Activated naive CD8-positive, alpha-beta T cell (primary cell): Measurements from ENCODE around the gene KCNT2.

ENCODE experiments used
- H3K27ac Mint-ChIP-seq: one replicate; pipeline ENCODE4 v1.8.0; 2021; ENCODE audit warnings: mixed read lengths
- H3K27me3 Mint-ChIP-seq: one replicate; pipeline ENCODE4 v1.8.0; 2021; ENCODE audit warnings: mixed read lengths
- H3K36me3 Mint-ChIP-seq: one replicate; pipeline ENCODE4 v1.8.0; 2021; ENCODE audit warnings: mixed read lengths
- H3K4me1 Mint-ChIP-seq: one replicate; pipeline ENCODE4 v1.8.0; 2021; ENCODE audit warnings: low read depth, mixed read lengths
- H3K4me3 Mint-ChIP-seq: one replicate; pipeline ENCODE4 v1.8.0; 2021; ENCODE audit warnings: mild to moderate bottlenecking, mixed read lengths
- H3K9me3 Mint-ChIP-seq: one replicate; pipeline ENCODE4 v1.8.0; 2021; ENCODE audit warnings: low read depth, mixed read lengths

The KCNT2 gene

GRCh38 chr1:196461521-196461920 lies 146.7 kb downstream of the KCNT2 start:
- no peaks in the 10 kb centered on the region for H3K36me3 Mint-ChIP-seq
- H3K27ac Mint-ChIP-seq: no peak overlapping the region

GRCh38 chr1:196459383-196459782 lies 148.9 kb downstream of the KCNT2 start:
- Mint-ChIP-seq H3K9me3 (peaks cover 4% of the 10 kb centered on the region), H3K27me3 (no peaks in the 10 kb centered on the region), H3K4me3 (no peak overlapping the region), H3K36me3 (no peaks in the 10 kb centered on the region), H3K27ac (no peak overlapping the region), H3K4me1 (no peaks in the 10 kb centered on the region)

More at GRCh38 chr1:196461521-196461920, 146.7 kb downstream of the KCNT2 start:
- Mint-ChIP-seq H3K4me1 (no peaks in the 10 kb centered on the region), H3K9me3 (no peaks in the 10 kb centered on the region), H3K27me3 (no peaks in the 10 kb centered on the region), H3K4me3 (no peak overlapping the region)

- Mint-ChIP-seq H3K4me3 (no peak overlapping the region), H3K36me3 (no peaks in the 10 kb centered on the region), H3K9me3 (peaks cover 4% of the 10 kb centered on the region), H3K4me1 (no peaks in the 10 kb centered on the region), H3K27me3 (no peaks in the 10 kb centered on the region), H3K27ac (no peak overlapping the region)
Observed at GRCh38 chr1:196454792-196455191, 153.4 kb downstream of the KCNT2 start.

GRCh38 chr1:196451103-196451502 lies 157.1 kb downstream of the KCNT2 start:
- Mint-ChIP-seq H3K27ac (no peak overlapping the region), H3K4me1 (no peaks in the 10 kb centered on the region), H3K4me3 (no peak overlapping the region), H3K36me3 (no peaks in the 10 kb centered on the region), H3K9me3 (peaks cover 4% of the 10 kb centered on the region), H3K27me3 (no peaks in the 10 kb centered on the region)

- Mint-ChIP-seq H3K9me3 (no peaks in the 10 kb centered on the region), H3K27me3 (no peaks in the 10 kb centered on the region), H3K36me3 (no peaks in the 10 kb centered on the region), H3K4me1 (no peaks in the 10 kb centered on the region), H3K4me3 (no peak overlapping the region), H3K27ac (no peak overlapping the region)
Observed at GRCh38 chr1:196450143-196451095, 157.8 kb downstream of the KCNT2 start.

GRCh38 chr1:196449460-196449859 lies 158.8 kb downstream of the KCNT2 start:
- Mint-ChIP-seq H3K4me3 (no peak overlapping the region), H3K9me3 (no peaks in the 10 kb centered on the region), H3K27me3 (no peaks in the 10 kb centered on the region), H3K36me3 (no peaks in the 10 kb centered on the region), H3K4me1 (no peaks in the 10 kb centered on the region), H3K27ac (no peak overlapping the region)

GRCh38 chr1:196445775-196446174 lies 162.5 kb downstream of the KCNT2 start:
- Mint-ChIP-seq H3K36me3 (no peaks in the 10 kb centered on the region), H3K4me1 (no peaks in the 10 kb centered on the region), H3K9me3 (no peaks in the 10 kb centered on the region), H3K27ac (no peak overlapping the region), H3K4me3 (no peak overlapping the region), H3K27me3 (no peaks in the 10 kb centered on the region)

GRCh38 chr1:196444634-196445033 lies 163.6 kb downstream of the KCNT2 start:
- Mint-ChIP-seq H3K27me3 (no peaks in the 10 kb centered on the region), H3K27ac (no peak overlapping the region), H3K4me3 (no peak overlapping the region), H3K9me3 (no peaks in the 10 kb centered on the region), H3K4me1 (no peaks in the 10 kb centered on the region), H3K36me3 (no peaks in the 10 kb centered on the region)

- Mint-ChIP-seq H3K27me3 (no peaks in the 10 kb centered on the region), H3K4me3 (no peak overlapping the region), H3K36me3 (no peaks in the 10 kb centered on the region), H3K4me1 (no peaks in the 10 kb centered on the region), H3K9me3 (no peaks in the 10 kb centered on the region), H3K27ac (no peak overlapping the region)
Observed at GRCh38 chr1:196442366-196442765, 165.9 kb downstream of the KCNT2 start.

- H3K4me3 Mint-ChIP-seq: no peak overlapping the region
- H3K27me3 Mint-ChIP-seq: no peaks in the 10 kb centered on the region
- H3K9me3 Mint-ChIP-seq: no peaks in the 10 kb centered on the region
- no peaks in the 10 kb centered on the region for H3K4me1 Mint-ChIP-seq
- H3K27ac Mint-ChIP-seq: no peak overlapping the region
- no peaks in the 10 kb centered on the region for H3K36me3 Mint-ChIP-seq
Observed at GRCh38 chr1:196440711-196441110, 167.5 kb downstream of the KCNT2 start.

GRCh38 chr1:196438329-196438728 lies 169.9 kb downstream of the KCNT2 start:
- no peak overlapping the region for H3K27ac Mint-ChIP-seq
- H3K4me3 Mint-ChIP-seq: no peak overlapping the region
- H3K27me3 Mint-ChIP-seq: no peaks in the 10 kb centered on the region
- no peaks in the 10 kb centered on the region for H3K36me3 Mint-ChIP-seq
- H3K9me3 Mint-ChIP-seq: no peaks in the 10 kb centered on the region
- no peaks in the 10 kb centered on the region for H3K4me1 Mint-ChIP-seq

- H3K4me1 Mint-ChIP-seq: no peaks in the 10 kb centered on the region
- H3K27me3 Mint-ChIP-seq: no peaks in the 10 kb centered on the region
- H3K9me3 Mint-ChIP-seq: no peaks in the 10 kb centered on the region
- H3K4me3 Mint-ChIP-seq: no peak overlapping the region
- H3K36me3 Mint-ChIP-seq: no peaks in the 10 kb centered on the region
- no peak overlapping the region for H3K27ac Mint-ChIP-seq
Observed at GRCh38 chr1:196437671-196438070, 170.6 kb downstream of the KCNT2 start.

- Mint-ChIP-seq H3K4me1 (no peaks in the 10 kb centered on the region), H3K4me3 (no peak overlapping the region), H3K36me3 (no peaks in the 10 kb centered on the region), H3K27ac (no peak overlapping the region), H3K9me3 (no peaks in the 10 kb centered on the region), H3K27me3 (no peaks in the 10 kb centered on the region)
Observed at GRCh38 chr1:196433000-196433399, 175.2 kb downstream of the KCNT2 start.

- Mint-ChIP-seq H3K9me3 (no peaks in the 10 kb centered on the region), H3K36me3 (no peaks in the 10 kb centered on the region), H3K27me3 (no peaks in the 10 kb centered on the region), H3K27ac (no peak overlapping the region), H3K4me3 (no peak overlapping the region), H3K4me1 (no peaks in the 10 kb centered on the region)
Observed at GRCh38 chr1:196427976-196428734, 180.1 kb downstream of the KCNT2 start.

- Mint-ChIP-seq H3K27ac (no peak overlapping the region), H3K4me1 (no peaks in the 10 kb centered on the region)
Observed at GRCh38 chr1:196425513-196425912, 182.7 kb downstream of the KCNT2 start.

More at GRCh38 chr1:196425513-196425912, 182.7 kb downstream of the KCNT2 start:
- no peaks in the 10 kb centered on the region for H3K36me3 Mint-ChIP-seq
- H3K27me3 Mint-ChIP-seq: no peaks in the 10 kb centered on the region
- no peak overlapping the region for H3K4me3 Mint-ChIP-seq
- H3K9me3 Mint-ChIP-seq: no peaks in the 10 kb centered on the region
